CD14-positive monocyte (primary cell): Measurements from ENCODE around the gene PLBD2. TPM values are rescaled to one million over a fixed set of nuclear protein-coding genes. Genes with fewer than 3 reads are reported as not detected.

Experiments used
- DNase-seq, 3 donors: peaks; one replicate each; pipeline ENCODE4 v3.0.0-alpha.2; 2011 to 2022
- H2AFZ ChIP-seq: 2 replicates; pipeline ENCODE4 v1.6.0; 2012; ENCODE audit warnings: mild to moderate bottlenecking, low read depth, low read length, inconsistent platforms; ENCODE audit not compliant: insufficient read depth, poor library complexity, severe bottlenecking
- H3K27ac ChIP-seq, 2 donors: 1 replicate in 1 of 2; 2 replicates in 1 of 2; pipeline ENCODE4 v1.5.1; 2012 to 2013; ENCODE audit warnings: low read length in 2 of 2, control low read depth in 1 of 2, inconsistent platforms in 1 of 2, low read depth in 1 of 2, mild to moderate bottlenecking in 1 of 2
- H3K27me3 ChIP-seq, 2 donors: one replicate each; pipeline versions ENCODE4 v1.6.0 to v1.6.1; 2011 to 2013; ENCODE audit warnings: low read length in 2 of 2; ENCODE audit not compliant: control insufficient read depth in 2 of 2, insufficient read depth in 2 of 2
- H3K36me3 ChIP-seq, 2 donors: replicated peaks in 1 of 2; 1 replicate in 1 of 2; 2 replicates in 1 of 2; pipeline versions ENCODE4 v1.5.1 to v1.6.1; 2012 to 2013; ENCODE audit warnings: low read length in 2 of 2, control low read depth in 1 of 2, inconsistent platforms in 1 of 2, mild to moderate bottlenecking in 1 of 2; ENCODE audit not compliant: insufficient read depth in 2 of 2, control insufficient read depth in 1 of 2
- H3K4me1 ChIP-seq, 2 donors: 1 replicate in 1 of 2; 2 replicates in 1 of 2; pipeline versions ENCODE4 v1.5.1 to v1.6.1; 2012 to 2013; ENCODE audit warnings: low read length in 2 of 2, control low read depth in 1 of 2, inconsistent platforms in 1 of 2, mild to moderate bottlenecking in 1 of 2, moderate library complexity in 1 of 2; ENCODE audit not compliant: insufficient read depth in 2 of 2, control insufficient read depth in 1 of 2
- H3K4me2 ChIP-seq: replicated peaks from 2 replicates; pipeline ENCODE3; 2012; ENCODE audit warnings: low read length, moderate library complexity, mild to moderate bottlenecking; ENCODE audit not compliant: poor library complexity, severe bottlenecking; ENCODE audit errors: extremely low read depth
- H3K4me3 ChIP-seq, 3 experiments: fragments of 200-600 bp in 1 of 3; sonication (generic) in 1 of 3; replicated peaks in 1 of 3; 1 replicate in 2 of 3; 2 replicates in 1 of 3; pipeline ENCODE4 v1.5.1; 2011 to 2013; ENCODE audit warnings: low read length in 3 of 3, mild to moderate bottlenecking in 3 of 3, control low read depth in 2 of 3, low read depth in 2 of 3, inconsistent platforms in 1 of 3, moderate library complexity in 1 of 3
- H3K79me2 ChIP-seq: 2 replicates; pipeline ENCODE4 v1.6.0; 2012; ENCODE audit warnings: mild to moderate bottlenecking, control low read depth, inconsistent platforms, low read length, moderate library complexity; ENCODE audit not compliant: insufficient read depth
- H3K9ac ChIP-seq: 2 replicates; pipeline ENCODE4 v1.6.0; 2017; ENCODE audit warnings: low read length, mild to moderate bottlenecking; ENCODE audit not compliant: insufficient read depth, poor library complexity, severe bottlenecking
- H3K9me3 ChIP-seq, 2 donors: replicated peaks in 1 of 2; 1 replicate in 1 of 2; 2 replicates in 1 of 2; pipeline versions ENCODE4 v1.5.1 to v1.6.1; 2012 to 2013; ENCODE audit warnings: low read length in 2 of 2, control low read depth in 1 of 2; ENCODE audit not compliant: control insufficient read depth in 1 of 2, insufficient read depth in 1 of 2
- H4K20me1 ChIP-seq: 2 replicates; pipeline ENCODE4 v1.6.0; 2012; ENCODE audit warnings: mild to moderate bottlenecking, low read length, control low read depth, moderate library complexity; ENCODE audit not compliant: insufficient read depth
- H3K27ac Mint-ChIP-seq, 7 donors: one replicate each; pipeline ENCODE4 v1.8.0; 2020; ENCODE audit warnings: mild to moderate bottlenecking in 7 of 7, mixed read lengths in 7 of 7, moderate library complexity in 6 of 7, inconsistent platforms in 2 of 7
- H3K27me3 Mint-ChIP-seq, 3 donors: one replicate each; pipeline ENCODE4 v1.8.0; 2021 to 2022; ENCODE audit warnings: low read depth in 3 of 3, mild to moderate bottlenecking in 3 of 3, mixed read lengths in 3 of 3, moderate library complexity in 3 of 3, inconsistent platforms in 1 of 3
- H3K36me3 Mint-ChIP-seq, 2 donors: one replicate each; pipeline ENCODE4 v1.8.0; 2020; ENCODE audit warnings: mixed read lengths in 2 of 2, inconsistent platforms in 1 of 2, mild to moderate bottlenecking in 1 of 2
- H3K4me1 Mint-ChIP-seq: one replicate; pipeline ENCODE4 v1.8.0; 2020; ENCODE audit warnings: mild to moderate bottlenecking, mixed read lengths
- H3K4me3 Mint-ChIP-seq, 2 donors: one replicate each; pipeline ENCODE4 v1.8.0; 2020; ENCODE audit warnings: mild to moderate bottlenecking in 2 of 2, mixed read lengths in 2 of 2, moderate library complexity in 1 of 2
- H3K9me3 Mint-ChIP-seq, 7 donors: one replicate each; pipeline ENCODE4 v1.8.0; 2020 to 2022; ENCODE audit warnings: mixed read lengths in 7 of 7, mild to moderate bottlenecking in 6 of 7, moderate library complexity in 6 of 7, inconsistent platforms in 2 of 7
- CTCF ChIP-seq: fragments of 200-600 bp; IDR thresholded peaks from one replicate; pipeline ENCODE4 v1.8.0; 2022; ENCODE audit warnings: antibody characterized with exemption, mild to moderate bottlenecking
- WGBS: methylation state at CpG from one replicate; pipeline ENCODE4 v1.1.5; 2013; ENCODE audit warnings: missing lambda C conversion rate; ENCODE audit not compliant: insufficient coverage; 5-methylcytosine and 5-hydroxymethylcytosine counted together
- intact Hi-C, 2 donors: fragments of 100-400 bp; cut with micrococcal nuclease; formaldehyde crosslinking; loops; one replicate each; pipeline versions ENCODE4 v1.15.0 to v1.15.1; 2023
- polyA plus RNA-seq, 3 donors: library from polyadenylated mRNA; depleted of rRNA in 1 of 3; unstranded in 2 of 3; stranded (reverse) in 1 of 3; fragments of 300-500 nt in 2 of 3; fragments of >200 nt in 1 of 3; fragmentation: Illumina TruSeq in 2 of 3; gene quantifications; 1 replicate in 2 of 3; 2 replicates in 1 of 3; pipeline ENCODE4 v1.2.3, GENCODE V29; 2012 to 2021

The PLBD2 gene
- polyA plus RNA-seq, 3 donors = 8.5 to 12.4 (median 8.8) TPM

GRCh38 chr12:113398346-113399290 is 40.2 kb downstream of the PLBD2 start:
- no peak for DNase-seq
- intact Hi-C loops = no loop called here
- TF ChIP-seq CTCF = no peak
- Mint-ChIP-seq H3K4me1 (peaks cover 2% of the 10 kb centered on the region), H3K36me3 (no peaks in the 10 kb centered on the region), H3K4me3 (no peak overlapping the region), H3K9me3 (peaks cover 0 to 12% (median 0%) of the 10 kb centered on the region in 7 donors), H3K27ac (no peak overlapping the region), H3K27me3 (peaks cover 9 to 10% (median 9%) of the 10 kb centered on the region in 3 donors)
- H3K4me3 ChIP-seq = no peak overlapping the region
- no peaks in the 10 kb centered on the region for H4K20me1 ChIP-seq
- no peaks in the 10 kb centered on the region for H3K27me3 ChIP-seq
- no peak overlapping the region for H2AFZ ChIP-seq
- H3K27ac ChIP-seq = no peak overlapping the region
- 94% methylated on average over 15 of the region's 26 CpGs for WGBS
- no peak overlapping the region for H3K4me2 ChIP-seq
- H3K9ac ChIP-seq = no peak overlapping the region
- no peaks in the 10 kb centered on the region for H3K9me3 ChIP-seq
- no peaks in the 10 kb centered on the region for H3K79me2 ChIP-seq
- H3K4me1 ChIP-seq = peaks cover 5 to 6% of the 10 kb centered on the region in 2 donors
- no peaks in the 10 kb centered on the region for H3K36me3 ChIP-seq

DNA sequence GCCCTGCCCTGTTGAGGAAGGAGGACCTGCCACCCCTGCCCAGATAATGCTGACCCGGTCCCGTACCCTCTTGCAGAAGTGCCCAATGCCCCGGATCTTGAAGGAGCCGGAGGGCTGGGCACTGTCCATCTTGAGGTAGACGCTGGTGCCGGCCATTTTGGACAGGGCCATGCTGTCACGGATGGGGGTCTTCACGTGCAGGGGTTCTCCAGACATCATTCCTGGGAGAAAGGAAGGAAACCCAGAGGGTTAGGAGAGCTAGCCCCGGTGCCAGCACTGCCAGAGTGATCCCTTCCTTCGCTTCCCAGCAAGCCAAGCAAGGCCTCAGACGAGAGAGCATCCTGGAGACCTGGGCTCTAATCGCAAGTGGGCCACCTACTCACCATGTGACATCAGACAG is 41.1 kb downstream of the PLBD2 start:
- no peak overlapping the region for H3K4me3 Mint-ChIP-seq
- no peaks in the 10 kb centered on the region for H3K79me2 ChIP-seq
- no peaks in the 10 kb centered on the region for H3K36me3 ChIP-seq
- intact Hi-C loops = no loop called here
- 94% methylated on average over 9 of the region's 12 CpGs for WGBS
- peaks cover 0 to 9% (median 0%) of the 10 kb centered on the region in 7 donors for H3K9me3 Mint-ChIP-seq
- peaks cover 9% of the 10 kb centered on the region for H3K4me1 Mint-ChIP-seq
- no peak for TF ChIP-seq CTCF
- no peak overlapping the region for H3K4me2 ChIP-seq
- H2AFZ ChIP-seq = no peak overlapping the region
- H3K36me3 Mint-ChIP-seq = no peaks in the 10 kb centered on the region
- H3K9ac ChIP-seq = no peak overlapping the region
- H3K4me3 ChIP-seq = no peak overlapping the region
- H3K27ac ChIP-seq = no peak overlapping the region
- DNase-seq = no peak
- peaks cover 9 to 10% (median 9%) of the 10 kb centered on the region in 3 donors for H3K27me3 Mint-ChIP-seq
- peaks cover 14 to 15% of the 10 kb centered on the region in 2 donors for H3K4me1 ChIP-seq
- H3K27me3 ChIP-seq = no peaks in the 10 kb centered on the region
- no peak overlapping the region for H3K27ac Mint-ChIP-seq
- H3K9me3 ChIP-seq = no peaks in the 10 kb centered on the region
- H4K20me1 ChIP-seq = no peaks in the 10 kb centered on the region
